Measurements from ENCODE around the gene GAL3ST2.

The GAL3ST2 gene

DNA sequence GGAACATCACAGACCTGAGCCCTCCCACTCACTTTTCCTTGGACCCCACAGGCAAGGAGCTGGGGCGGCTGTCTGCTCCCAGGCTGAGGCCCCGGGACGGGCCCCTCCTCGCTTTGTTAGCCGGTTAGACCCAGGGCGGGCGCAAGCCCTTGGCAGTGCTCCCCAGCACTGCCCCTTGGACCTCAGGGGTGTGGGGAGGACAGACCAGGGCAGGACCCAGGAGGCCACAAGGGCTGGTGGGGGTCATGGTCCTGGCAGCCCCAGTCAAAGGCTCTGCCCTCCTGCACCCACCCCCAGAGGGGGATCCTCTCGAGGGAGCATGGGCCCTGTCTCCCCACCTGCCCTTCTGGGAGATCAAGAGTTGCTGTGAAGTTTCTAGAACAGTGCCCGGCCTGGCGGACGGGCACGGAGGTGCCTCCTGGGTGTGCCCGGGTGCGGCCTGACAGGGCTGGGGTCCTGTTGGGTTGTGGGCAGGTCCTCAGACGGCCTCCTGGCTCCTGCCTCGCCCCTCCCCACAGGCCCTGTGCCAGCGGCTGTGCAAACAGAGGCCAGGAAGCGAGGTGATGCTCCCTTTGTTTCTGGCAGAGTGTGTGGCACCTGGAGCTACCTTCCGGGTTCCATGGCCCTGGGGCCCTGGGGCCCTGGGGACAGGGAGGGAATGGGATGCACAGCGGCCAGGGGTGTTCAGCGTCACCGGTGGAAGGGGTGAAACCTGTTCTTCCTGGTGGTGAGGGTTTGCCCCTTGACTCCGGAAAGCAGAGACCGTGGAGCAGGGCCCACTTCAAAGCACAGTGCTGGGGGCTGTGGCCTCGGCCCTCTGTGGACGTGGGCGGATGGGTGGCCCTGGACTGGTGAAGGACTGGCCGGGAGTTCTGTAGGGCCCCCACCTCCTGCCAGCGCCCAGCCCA lies 2.9 kb upstream of the GAL3ST2 start:
- peaks cover 4% of the 10 kb centered on the region for H3K4me1 ChIP-seq (ENCODE audit: control insufficient read depth, low read length)
- H3F3A ChIP-seq (ENCODE audit: control insufficient read depth, insufficient read depth) = 0 out of 2 replicates have a peak, but pooled peaks cover 4% of the 10 kb centered on the region
- H4K20me1 ChIP-seq (ENCODE audit: control insufficient read depth, insufficient read depth, low read depth, low read length) = no peaks in the 10 kb centered on the region
- H3K4me3 ChIP-seq (ENCODE audit: low read length) = no peak overlapping the region
- no peaks in the 10 kb centered on the region for H3K27me3 ChIP-seq (ENCODE audit: control insufficient read depth, low read length)
- no peaks in the 10 kb centered on the region for H3K9me2 ChIP-seq (replicated peaks; ENCODE audit: control insufficient read depth, low read length)
- no peak overlapping the region for H3K27ac ChIP-seq (ENCODE audit: low read depth, low read length)
- no peaks in the 10 kb centered on the region for H3K9me3 ChIP-seq (ENCODE audit: control insufficient read depth, insufficient read depth, low read length)
- no peaks in the 10 kb centered on the region for H3K36me3 ChIP-seq (ENCODE audit: control insufficient read depth, low read length)
- H3K4me2 ChIP-seq (ENCODE audit: low read length) = no peak overlapping the region
- TF ChIP-seq, protein P1, sequence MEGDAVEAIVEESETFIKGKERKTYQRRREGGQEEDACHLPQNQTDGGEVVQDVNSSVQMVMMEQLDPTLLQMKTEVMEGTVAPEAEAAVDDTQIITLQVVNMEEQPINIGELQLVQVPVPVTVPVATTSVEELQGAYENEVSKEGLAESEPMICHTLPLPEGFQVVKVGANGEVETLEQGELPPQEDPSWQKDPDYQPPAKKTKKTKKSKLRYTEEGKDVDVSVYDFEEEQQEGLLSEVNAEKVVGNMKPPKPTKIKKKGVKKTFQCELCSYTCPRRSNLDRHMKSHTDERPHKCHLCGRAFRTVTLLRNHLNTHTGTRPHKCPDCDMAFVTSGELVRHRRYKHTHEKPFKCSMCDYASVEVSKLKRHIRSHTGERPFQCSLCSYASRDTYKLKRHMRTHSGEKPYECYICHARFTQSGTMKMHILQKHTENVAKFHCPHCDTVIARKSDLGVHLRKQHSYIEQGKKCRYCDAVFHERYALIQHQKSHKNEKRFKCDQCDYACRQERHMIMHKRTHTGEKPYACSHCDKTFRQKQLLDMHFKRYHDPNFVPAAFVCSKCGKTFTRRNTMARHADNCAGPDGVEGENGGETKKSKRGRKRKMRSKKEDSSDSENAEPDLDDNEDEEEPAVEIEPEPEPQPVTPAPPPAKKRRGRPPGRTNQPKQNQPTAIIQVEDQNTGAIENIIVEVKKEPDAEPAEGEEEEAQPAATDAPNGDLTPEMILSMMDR (IDR thresholded peaks at IDR 0.05; ENCODE audit: low read depth, low read length, poor library complexity, severe bottlenecking) = no peak
- no peak for TF ChIP-seq EZH2phosphoT487 (IDR thresholded peaks at IDR 0.05; ENCODE audit: borderline replicate concordance, low read length)
- H3K79me2 ChIP-seq (ENCODE audit: control insufficient read depth, low read length) = no peaks in the 10 kb centered on the region

DNA sequence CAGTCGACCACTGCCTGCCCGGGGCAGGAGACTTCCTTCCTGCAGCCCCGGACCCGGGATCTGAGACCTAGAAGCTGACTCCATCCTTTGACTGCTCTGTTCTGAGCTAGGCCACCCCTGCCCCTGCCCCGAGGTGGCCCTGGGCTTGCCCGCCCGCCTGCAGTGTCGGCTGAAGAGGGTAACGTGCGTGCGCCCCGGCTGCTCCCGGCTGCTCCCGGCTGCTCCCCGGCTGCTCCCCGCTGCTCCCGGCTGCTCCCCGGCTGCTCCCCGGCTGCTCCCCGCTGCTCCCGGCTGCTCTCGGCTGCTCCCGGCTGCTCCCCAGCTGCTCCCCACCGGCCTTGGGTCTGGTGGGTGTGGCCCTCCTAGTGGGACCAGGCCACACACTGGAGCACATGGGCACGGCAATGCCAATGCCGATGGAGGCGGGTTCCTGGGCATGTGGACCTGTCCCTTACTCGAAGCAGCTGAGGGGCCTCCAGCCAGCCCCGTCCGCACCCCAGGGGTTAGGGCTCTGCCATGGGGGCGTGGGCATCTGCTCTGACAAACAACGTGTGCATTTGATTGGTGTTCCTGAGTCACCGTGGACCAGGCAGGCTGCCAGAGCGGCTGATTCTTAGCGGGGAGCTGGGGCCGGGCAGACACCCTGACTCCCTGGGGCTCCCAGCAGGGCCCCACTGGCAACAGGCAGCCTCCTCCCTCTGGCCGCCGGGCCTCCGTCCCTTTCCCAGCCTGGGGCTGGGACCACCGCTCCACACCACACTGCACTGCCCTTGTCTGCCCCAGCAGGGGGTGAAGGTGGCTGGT lies 2.0 kb upstream of the GAL3ST2 start:
- TF ChIP-seq, protein P1 (IDR thresholded peaks at IDR 0.05; ENCODE audit: low read depth, low read length, poor library complexity, severe bottlenecking) = no peak
- TF ChIP-seq EZH2phosphoT487 (IDR thresholded peaks at IDR 0.05; ENCODE audit: borderline replicate concordance, low read length) = no peak
- H3K27me3 ChIP-seq (ENCODE audit: control insufficient read depth, low read length) = no peaks in the 10 kb centered on the region
- H3K36me3 ChIP-seq (ENCODE audit: control insufficient read depth, low read length) = no peaks in the 10 kb centered on the region
- H3K4me3 ChIP-seq (ENCODE audit: low read length) = no peak overlapping the region
- H3K4me1 ChIP-seq (ENCODE audit: control insufficient read depth, low read length) = peaks cover 4% of the 10 kb centered on the region
- H4K20me1 ChIP-seq (ENCODE audit: control insufficient read depth, insufficient read depth, low read depth, low read length) = no peaks in the 10 kb centered on the region
- no peaks in the 10 kb centered on the region for H3K9me3 ChIP-seq (ENCODE audit: control insufficient read depth, insufficient read depth, low read length)
- no peak overlapping the region for H3K4me2 ChIP-seq (ENCODE audit: low read length)
- no peaks in the 10 kb centered on the region for H3K9me2 ChIP-seq (replicated peaks; ENCODE audit: control insufficient read depth, low read length)
- H3F3A ChIP-seq (ENCODE audit: control insufficient read depth, insufficient read depth) = 0 out of 2 replicates have a peak, but pooled peaks cover 4% of the 10 kb centered on the region
- no peak overlapping the region for H3K27ac ChIP-seq (ENCODE audit: low read depth, low read length)
- H3K79me2 ChIP-seq (ENCODE audit: control insufficient read depth, low read length) = no peaks in the 10 kb centered on the region

DNA sequence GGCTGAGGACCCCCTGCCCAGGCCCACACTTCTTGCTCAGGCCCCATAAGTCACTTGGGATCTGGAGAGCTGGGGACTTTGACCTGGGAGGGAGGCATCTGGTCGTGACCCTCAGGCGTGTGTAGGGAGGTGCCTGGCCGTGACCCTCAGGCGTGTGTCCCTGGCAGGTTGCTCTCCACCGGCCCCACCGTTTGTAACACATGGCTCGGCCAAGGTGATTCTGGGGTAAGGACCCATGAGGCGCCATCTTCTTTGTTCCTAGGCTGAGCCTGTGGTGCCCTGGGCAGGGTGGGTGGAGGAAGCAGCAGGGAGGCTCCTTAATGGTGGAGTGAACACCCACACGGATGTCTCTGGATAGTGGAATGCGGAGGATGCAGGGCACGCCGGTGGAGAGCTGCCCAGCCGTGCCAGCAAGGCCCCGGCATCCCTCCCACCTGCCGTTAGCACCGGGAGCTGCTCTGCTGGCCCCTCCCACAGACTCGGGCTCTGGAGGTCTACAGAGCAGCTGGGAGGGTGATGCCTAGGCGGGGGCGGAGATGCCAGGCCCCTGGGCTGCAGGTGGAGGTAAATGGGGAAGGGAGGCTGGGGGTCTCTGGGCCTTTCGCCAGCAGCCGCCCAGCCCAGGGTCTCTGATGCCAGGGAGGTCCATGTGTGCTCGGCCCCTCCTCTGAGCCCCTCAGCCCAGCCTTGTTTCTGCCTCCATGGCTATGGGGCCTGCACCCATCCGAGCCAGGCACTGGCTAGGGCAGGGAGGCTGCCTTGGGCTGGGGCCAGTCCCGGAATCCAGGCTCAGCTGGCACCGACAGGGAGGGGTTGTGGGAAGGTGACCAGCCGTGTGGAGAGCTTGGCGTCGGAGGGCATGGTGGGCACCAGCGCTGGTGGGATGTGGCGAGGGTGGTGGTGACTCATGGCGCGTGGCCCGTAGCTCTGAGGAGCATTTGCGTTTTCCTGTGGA lies 1.1 kb upstream of the GAL3ST2 start:
- H3K4me2 ChIP-seq (ENCODE audit: low read length) = no peak overlapping the region
- no peaks in the 10 kb centered on the region for H4K20me1 ChIP-seq (ENCODE audit: control insufficient read depth, insufficient read depth, low read depth, low read length)
- peaks cover 4% of the 10 kb centered on the region for H3K4me1 ChIP-seq (ENCODE audit: control insufficient read depth, low read length)
- H3K79me2 ChIP-seq (ENCODE audit: control insufficient read depth, low read length) = no peaks in the 10 kb centered on the region
- TF ChIP-seq, protein P1 (IDR thresholded peaks at IDR 0.05; ENCODE audit: low read depth, low read length, poor library complexity, severe bottlenecking) = no peak
- TF ChIP-seq EZH2phosphoT487 (IDR thresholded peaks at IDR 0.05; ENCODE audit: borderline replicate concordance, low read length) = no peak
- H3K9me2 ChIP-seq (replicated peaks; ENCODE audit: control insufficient read depth, low read length) = no peaks in the 10 kb centered on the region
- 0 out of 2 replicates have a peak, but pooled peaks cover 4% of the 10 kb centered on the region for H3F3A ChIP-seq (ENCODE audit: control insufficient read depth, insufficient read depth)
- no peaks in the 10 kb centered on the region for H3K36me3 ChIP-seq (ENCODE audit: control insufficient read depth, low read length)
- no peak overlapping the region for H3K4me3 ChIP-seq (ENCODE audit: low read length)
- H3K27me3 ChIP-seq (ENCODE audit: control insufficient read depth, low read length) = no peaks in the 10 kb centered on the region
- H3K27ac ChIP-seq (ENCODE audit: low read depth, low read length) = no peak overlapping the region
- H3K9me3 ChIP-seq (ENCODE audit: control insufficient read depth, insufficient read depth, low read length) = no peaks in the 10 kb centered on the region

All from DOHH2 (cell line).